GM23338 (cell line): Measurements from ENCODE around the gene OXLD1. TPM values are rescaled to one million over a fixed set of nuclear protein-coding genes. Genes with fewer than 3 reads are reported as not detected.

Source experiments
- ATAC-seq: fragments of 200-7000 bp; cut with Tn5 transposase; 3 replicates; pipeline ENCODE4 v1.9.1; 2020
- DNase-seq: peaks from one replicate; pipeline ENCODE4 v3.0.0-alpha.2; 2015; ENCODE audit warnings: low spot score
- H2AFZ ChIP-seq: fragments of 200-600 bp; sonication (generic); 2 replicates; pipeline ENCODE4 v1.8.0; 2016; ENCODE audit warnings: antibody characterized with exemption, mild to moderate bottlenecking, moderate library complexity
- H3F3A ChIP-seq: fragments of 200-600 bp; sonication (generic); replicated peaks from 2 replicates; pipeline ENCODE4 v1.8.0; 2017; ENCODE audit warnings: antibody characterized with exemption, mixed run types, low read depth
- H3K27ac ChIP-seq: fragments of 200-600 bp; sonication (generic); 2 replicates; pipeline ENCODE4 v1.6.1; 2016; ENCODE audit warnings: low read depth
- H3K27me3 ChIP-seq: fragments of 200-600 bp; sonication (generic); 2 replicates; pipeline ENCODE4 v1.8.0; 2016; ENCODE audit warnings: mild to moderate bottlenecking, mixed run types, moderate library complexity; ENCODE audit not compliant: insufficient read depth
- H3K36me3 ChIP-seq: fragments of 200-600 bp; sonication (generic); 2 replicates; pipeline ENCODE4 v1.8.0; 2016; ENCODE audit warnings: mild to moderate bottlenecking; ENCODE audit not compliant: insufficient read depth
- H3K4me1 ChIP-seq: fragments of 200-600 bp; sonication (generic); 2 replicates; pipeline ENCODE4 v1.8.0; 2016; ENCODE audit warnings: mild to moderate bottlenecking, moderate library complexity; ENCODE audit not compliant: insufficient read depth
- H3K4me2 ChIP-seq: fragments of 200-600 bp; sonication (generic); 2 replicates; pipeline ENCODE4 v1.7.1; 2017; ENCODE audit warnings: mixed run types
- H3K4me3 ChIP-seq: fragments of 200-600 bp; sonication (generic); 2 replicates; pipeline ENCODE4 v1.6.1; 2016; ENCODE audit warnings: mixed run types
- H3K79me2 ChIP-seq: fragments of 200-600 bp; sonication (generic); replicated peaks from 2 replicates; pipeline ENCODE4 v1.8.0; 2017; ENCODE audit warnings: mild to moderate bottlenecking; ENCODE audit not compliant: insufficient read depth
- H3K9me2 ChIP-seq: fragments of 200-600 bp; sonication (generic); 2 replicates; pipeline ENCODE4 v1.8.0; 2017; ENCODE audit not compliant: insufficient read depth
- H4K20me1 ChIP-seq: fragments of 200-600 bp; sonication (generic); replicated peaks from 2 replicates; pipeline ENCODE4 v1.8.0; 2017; ENCODE audit warnings: mild to moderate bottlenecking; ENCODE audit not compliant: insufficient read depth
- H3K27ac Mint-ChIP-seq: 2 replicates; pipeline ENCODE4 v1.8.0; 2020; ENCODE audit warnings: inconsistent platforms, mild to moderate bottlenecking, moderate library complexity, mixed read lengths
- H3K27me3 Mint-ChIP-seq: 3 replicates; pipeline ENCODE4 v1.8.0; 2022; ENCODE audit warnings: low read depth, mild to moderate bottlenecking, moderate library complexity, mixed read lengths, inconsistent platforms; ENCODE audit not compliant: insufficient read depth, poor library complexity
- H3K36me3 Mint-ChIP-seq: 3 replicates; pipeline ENCODE4 v1.8.0; 2021; ENCODE audit warnings: low read depth, mild to moderate bottlenecking, inconsistent platforms, moderate library complexity, mixed read lengths
- H3K4me1 Mint-ChIP-seq: 3 replicates; pipeline ENCODE4 v1.8.0; 2020; ENCODE audit warnings: mild to moderate bottlenecking, inconsistent platforms, mixed read lengths
- H3K4me3 Mint-ChIP-seq: 3 replicates; pipeline ENCODE4 v1.8.0; 2021; ENCODE audit warnings: moderate library complexity, mild to moderate bottlenecking, inconsistent platforms, mixed read lengths
- H3K9me3 Mint-ChIP-seq: 3 replicates; pipeline ENCODE4 v1.8.0; 2020; ENCODE audit warnings: moderate library complexity, mild to moderate bottlenecking, inconsistent platforms, mixed read lengths
- CREB1 ChIP-seq: fragments of 250-450 bp; sonication (Bioruptor Pico); IDR thresholded peaks from 2 replicates; pipeline ENCODE4 v1.5.0; 2020; ENCODE audit warnings: low read depth, mild to moderate bottlenecking, moderate library complexity
- EZH2 ChIP-seq: fragments of 200-600 bp; sonication (generic); IDR thresholded peaks from one replicate; pipeline ENCODE4 v1.8.0; 2017; ENCODE audit warnings: antibody characterized with exemption, mild to moderate bottlenecking, low read depth; ENCODE audit not compliant: unreplicated experiment
- NANOG ChIP-seq: IDR thresholded peaks from 2 replicates; pipeline ENCODE4 v1.6.1; 2016; ENCODE audit warnings: antibody characterized with exemption, borderline replicate concordance
- POLR2AphosphoS5 ChIP-seq: IDR thresholded peaks from 2 replicates; pipeline ENCODE4 v1.6.1; 2016; ENCODE audit warnings: antibody characterized with exemption, low read depth
- REST ChIP-seq: IDR thresholded peaks from one replicate; pipeline ENCODE4 v1.6.1; 2018; ENCODE audit warnings: antibody characterized with exemption; ENCODE audit not compliant: unreplicated experiment
- ZNF114 ChIP-seq: fragments of 250-450 bp; sonication (Bioruptor Pico); IDR thresholded peaks from 2 replicates; pipeline ENCODE4 v1.5.0; 2020; ENCODE audit warnings: mild to moderate bottlenecking, moderate library complexity
- ZNF331 ChIP-seq: fragments of 250-450 bp; sonication (Bioruptor Pico); IDR thresholded peaks from 2 replicates; pipeline ENCODE4 v1.5.0; 2020; ENCODE audit warnings: low read depth, mild to moderate bottlenecking, moderate library complexity
- polyA plus RNA-seq: library from polyadenylated mRNA; unstranded; fragments of >200 nt; fragmentation: Nextera tagmentation; extraction: Ambion mirVana; gene quantifications from 2 replicates; pipeline ENCODE4 v1.2.1, GENCODE V29; 2016
- total RNA-seq: library from RNA; depleted of rRNA; stranded (reverse); fragments of >200 nt; shearing (Covaris generic); gene quantifications from 2 replicates; pipeline ENCODE4 v1.2.3, GENCODE V29; 2014
- TF ChIP-seq, protein P1 (sequence below): IDR thresholded peaks from 2 replicates; pipeline ENCODE4 v1.6.1; 2016; ENCODE audit warnings: antibody characterized with exemption
- TF ChIP-seq, protein P2 (sequence below): fragments of 250-450 bp; sonication (Bioruptor Pico); IDR thresholded peaks from 2 replicates; pipeline ENCODE4 v1.5.0; 2020; ENCODE audit warnings: mild to moderate bottlenecking, moderate library complexity

Gene OXLD1
- total and polyA plus RNA-seq, 2 experiments from 2014 or later = 46.0 to 64.9 TPM

GRCh38 chr17:81711814-81712467, 45.5 kb upstream of the OXLD1 start, which contains the start of gene SLC25A10:
TSS of gene SLC25A10 (plus strand) at chr17:81712284. CDS start at chr17:81712427, 143 bp downstream.
- H3K4me1 ChIP-seq = peaks cover 24% of the 10 kb centered on the region; the same call in 1 of the 2 replicates
- DNase-seq = peak; percentile 84
- H2AFZ ChIP-seq = 0 out of 2 replicates have a peak within 1 kb of the TSS, but pooled peaks have one; percentile 43
- H3K27ac ChIP-seq = no peak within 1 kb of the TSS
- 0 out of 2 replicates have a peak, but pooled peaks cover under 1% of the 10 kb centered on the region for H3K36me3 ChIP-seq
- peak within 1 kb of the TSS; percentile 89 for H3K4me3 Mint-ChIP-seq
- peaks cover 25% of the 10 kb centered on the region for H3K4me1 Mint-ChIP-seq
- peaks cover 9% of the 10 kb centered on the region for H3K36me3 Mint-ChIP-seq
- peak within 1 kb of the TSS; percentile 97 for H3K4me2 ChIP-seq
- no peaks in the 10 kb centered on the region for H3K9me3 Mint-ChIP-seq
- no peaks in the 10 kb centered on the region for H3K27me3 ChIP-seq
- ATAC-seq = peak; percentile 14
- H3K79me2 ChIP-seq = peaks cover 13% of the 10 kb centered on the region
- no peaks in the 10 kb centered on the region for H3K9me2 ChIP-seq
- no peaks in the 10 kb centered on the region; the same call in 1 of the 2 replicates for H4K20me1 ChIP-seq
- H3K27ac Mint-ChIP-seq = peak within 1 kb of the TSS; percentile 59; the same call in 1 of the 2 replicates
- TF ChIP-seq NANOG (no peak), CREB1 (CRISPR knock-in tag) (no peak), REST (no peak), ZNF114 (CRISPR knock-in tag) (no peak), ZNF331 (no peak), EZH2 (no peak), POLR2AphosphoS5 (no peak)
- TF ChIP-seq, protein P1, sequence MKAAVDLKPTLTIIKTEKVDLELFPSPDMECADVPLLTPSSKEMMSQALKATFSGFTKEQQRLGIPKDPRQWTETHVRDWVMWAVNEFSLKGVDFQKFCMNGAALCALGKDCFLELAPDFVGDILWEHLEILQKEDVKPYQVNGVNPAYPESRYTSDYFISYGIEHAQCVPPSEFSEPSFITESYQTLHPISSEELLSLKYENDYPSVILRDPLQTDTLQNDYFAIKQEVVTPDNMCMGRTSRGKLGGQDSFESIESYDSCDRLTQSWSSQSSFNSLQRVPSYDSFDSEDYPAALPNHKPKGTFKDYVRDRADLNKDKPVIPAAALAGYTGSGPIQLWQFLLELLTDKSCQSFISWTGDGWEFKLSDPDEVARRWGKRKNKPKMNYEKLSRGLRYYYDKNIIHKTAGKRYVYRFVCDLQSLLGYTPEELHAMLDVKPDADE = no peak
- TF ChIP-seq, protein P2, sequence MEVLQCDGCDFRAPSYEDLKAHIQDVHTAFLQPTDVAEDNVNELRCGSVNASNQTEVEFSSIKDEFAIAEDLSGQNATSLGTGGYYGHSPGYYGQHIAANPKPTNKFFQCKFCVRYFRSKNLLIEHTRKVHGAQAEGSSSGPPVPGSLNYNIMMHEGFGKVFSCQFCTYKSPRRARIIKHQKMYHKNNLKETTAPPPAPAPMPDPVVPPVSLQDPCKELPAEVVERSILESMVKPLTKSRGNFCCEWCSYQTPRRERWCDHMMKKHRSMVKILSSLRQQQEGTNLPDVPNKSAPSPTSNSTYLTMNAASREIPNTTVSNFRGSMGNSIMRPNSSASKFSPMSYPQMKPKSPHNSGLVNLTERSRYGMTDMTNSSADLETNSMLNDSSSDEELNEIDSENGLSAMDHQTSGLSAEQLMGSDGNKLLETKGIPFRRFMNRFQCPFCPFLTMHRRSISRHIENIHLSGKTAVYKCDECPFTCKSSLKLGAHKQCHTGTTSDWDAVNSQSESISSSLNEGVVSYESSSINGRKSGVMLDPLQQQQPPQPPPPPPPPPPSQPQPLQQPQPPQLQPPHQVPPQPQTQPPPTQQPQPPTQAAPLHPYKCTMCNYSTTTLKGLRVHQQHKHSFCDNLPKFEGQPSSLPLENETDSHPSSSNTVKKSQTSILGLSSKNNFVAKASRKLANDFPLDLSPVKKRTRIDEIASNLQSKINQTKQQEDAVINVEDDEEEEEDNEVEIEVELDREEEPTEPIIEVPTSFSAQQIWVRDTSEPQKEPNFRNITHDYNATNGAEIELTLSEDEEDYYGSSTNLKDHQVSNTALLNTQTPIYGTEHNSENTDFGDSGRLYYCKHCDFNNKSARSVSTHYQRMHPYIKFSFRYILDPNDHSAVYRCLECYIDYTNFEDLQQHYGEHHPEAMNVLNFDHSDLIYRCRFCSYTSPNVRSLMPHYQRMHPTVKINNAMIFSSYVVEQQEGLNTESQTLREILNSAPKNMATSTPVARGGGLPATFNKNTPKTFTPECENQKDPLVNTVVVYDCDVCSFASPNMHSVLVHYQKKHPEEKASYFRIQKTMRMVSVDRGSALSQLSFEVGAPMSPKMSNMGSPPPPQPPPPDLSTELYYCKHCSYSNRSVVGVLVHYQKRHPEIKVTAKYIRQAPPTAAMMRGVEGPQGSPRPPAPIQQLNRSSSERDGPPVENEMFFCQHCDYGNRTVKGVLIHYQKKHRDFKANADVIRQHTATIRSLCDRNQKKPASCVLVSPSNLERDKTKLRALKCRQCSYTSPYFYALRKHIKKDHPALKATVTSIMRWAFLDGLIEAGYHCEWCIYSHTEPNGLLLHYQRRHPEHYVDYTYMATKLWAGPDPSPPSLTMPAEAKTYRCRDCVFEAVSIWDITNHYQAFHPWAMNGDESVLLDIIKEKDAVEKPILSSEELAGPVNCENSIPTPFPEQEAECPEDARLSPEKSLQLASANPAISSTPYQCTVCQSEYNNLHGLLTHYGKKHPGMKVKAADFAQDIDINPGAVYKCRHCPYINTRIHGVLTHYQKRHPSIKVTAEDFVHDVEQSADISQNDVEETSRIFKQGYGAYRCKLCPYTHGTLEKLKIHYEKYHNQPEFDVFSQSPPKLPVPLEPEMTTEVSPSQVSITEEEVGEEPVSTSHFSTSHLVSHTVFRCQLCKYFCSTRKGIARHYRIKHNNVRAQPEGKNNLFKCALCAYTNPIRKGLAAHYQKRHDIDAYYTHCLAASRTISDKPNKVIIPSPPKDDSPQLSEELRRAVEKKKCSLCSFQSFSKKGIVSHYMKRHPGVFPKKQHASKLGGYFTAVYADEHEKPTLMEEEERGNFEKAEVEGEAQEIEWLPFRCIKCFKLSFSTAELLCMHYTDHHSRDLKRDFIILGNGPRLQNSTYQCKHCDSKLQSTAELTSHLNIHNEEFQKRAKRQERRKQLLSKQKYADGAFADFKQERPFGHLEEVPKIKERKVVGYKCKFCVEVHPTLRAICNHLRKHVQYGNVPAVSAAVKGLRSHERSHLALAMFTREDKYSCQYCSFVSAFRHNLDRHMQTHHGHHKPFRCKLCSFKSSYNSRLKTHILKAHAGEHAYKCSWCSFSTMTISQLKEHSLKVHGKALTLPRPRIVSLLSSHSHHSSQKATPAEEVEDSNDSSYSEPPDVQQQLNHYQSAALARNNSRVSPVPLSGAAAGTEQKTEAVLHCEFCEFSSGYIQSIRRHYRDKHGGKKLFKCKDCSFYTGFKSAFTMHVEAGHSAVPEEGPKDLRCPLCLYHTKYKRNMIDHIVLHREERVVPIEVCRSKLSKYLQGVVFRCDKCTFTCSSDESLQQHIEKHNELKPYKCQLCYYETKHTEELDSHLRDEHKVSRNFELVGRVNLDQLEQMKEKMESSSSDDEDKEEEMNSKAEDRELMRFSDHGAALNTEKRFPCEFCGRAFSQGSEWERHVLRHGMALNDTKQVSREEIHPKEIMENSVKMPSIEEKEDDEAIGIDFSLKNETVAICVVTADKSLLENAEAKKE (CRISPR knock-in tag) = no peak
- peaks cover 21% of the 10 kb centered on the region for H3K27me3 Mint-ChIP-seq
- H3K4me3 ChIP-seq = peak within 1 kb of the TSS; percentile 77
- peaks cover 26% of the 10 kb centered on the region for H3F3A ChIP-seq
